GM19193 (cell line): ENCODE data around the gene C1QTNF6.

Source experiments
- POLR2A ChIP-seq: IDR thresholded peaks from 4 replicates; pipeline ENCODE4 v1.6.1; 2011; ENCODE audit not compliant: insufficient read depth, insufficient read length; ENCODE audit errors: extremely low read depth

The C1QTNF6 gene

DNA sequence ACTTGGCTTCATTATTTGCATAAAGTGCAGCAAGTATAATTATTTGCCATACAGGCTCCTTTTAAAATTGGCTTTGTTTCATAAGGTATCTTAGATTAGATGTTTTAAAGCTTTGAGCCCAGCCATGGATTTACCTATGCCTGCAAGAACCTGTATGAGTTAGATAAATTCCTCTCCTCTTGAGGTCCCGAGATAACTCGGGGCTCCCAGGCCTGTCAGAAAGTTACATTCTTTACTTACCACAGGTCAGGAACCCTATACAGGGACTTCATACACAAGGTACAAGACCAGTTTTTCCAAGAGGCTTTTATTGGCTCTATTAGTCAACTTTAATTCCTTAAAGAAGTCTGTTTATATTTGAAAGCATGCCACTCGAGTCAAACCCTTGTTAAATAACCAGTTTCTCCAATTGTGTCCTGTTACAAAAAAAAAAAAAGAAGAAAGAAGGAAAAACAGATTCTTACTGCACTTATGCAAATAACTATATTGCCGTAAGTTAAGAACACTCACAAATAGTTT, 2.3 kb upstream of the C1QTNF6 start:
- no peak for TF ChIP-seq POLR2A

DNA sequence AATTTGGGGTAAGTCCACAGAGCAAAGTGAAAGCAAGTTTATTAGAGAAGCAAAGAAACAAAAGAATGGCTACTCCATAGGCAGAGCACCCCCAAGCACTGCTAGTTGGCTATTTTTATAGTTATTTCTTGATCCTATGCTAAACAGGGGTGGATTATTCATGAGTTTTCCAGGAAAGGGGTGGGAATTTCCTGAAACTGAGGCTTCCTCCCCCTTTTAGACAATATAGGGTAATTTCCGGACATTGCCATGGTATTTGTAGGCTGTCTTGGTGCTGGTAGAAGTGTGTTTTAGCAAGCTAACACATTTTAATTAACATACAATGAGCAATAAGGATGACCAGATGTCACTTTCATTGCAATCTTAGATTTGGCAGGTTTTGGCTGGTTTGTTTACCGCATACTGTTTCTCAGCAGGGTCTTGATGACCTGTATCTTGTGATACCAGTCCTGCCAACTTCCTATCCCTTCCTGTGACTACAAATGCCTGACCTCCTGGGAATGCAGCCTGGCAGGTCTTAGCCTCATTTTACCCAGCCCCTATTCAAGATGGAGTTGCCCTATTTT, 937 bp upstream of the C1QTNF6 start:
- no peak for TF ChIP-seq POLR2A

DNA sequence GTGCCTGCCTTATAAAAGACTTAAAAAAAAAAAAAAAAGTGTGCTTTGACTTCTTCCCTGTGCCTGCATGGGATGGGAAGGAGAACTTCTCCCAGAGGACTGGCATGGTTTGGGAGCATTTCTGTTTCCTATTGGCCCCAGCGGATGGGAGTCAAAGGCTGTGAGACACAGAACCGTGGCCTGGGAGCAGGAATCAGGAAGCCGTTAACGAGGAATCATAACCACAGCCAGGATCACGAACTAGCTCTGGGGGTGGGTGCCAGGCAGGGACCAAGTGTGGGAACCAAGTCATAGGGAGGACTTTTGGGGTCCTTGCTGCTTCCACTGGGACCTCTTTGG, 526 bp downstream of the C1QTNF6 start:
- no peak for TF ChIP-seq POLR2A

DNA sequence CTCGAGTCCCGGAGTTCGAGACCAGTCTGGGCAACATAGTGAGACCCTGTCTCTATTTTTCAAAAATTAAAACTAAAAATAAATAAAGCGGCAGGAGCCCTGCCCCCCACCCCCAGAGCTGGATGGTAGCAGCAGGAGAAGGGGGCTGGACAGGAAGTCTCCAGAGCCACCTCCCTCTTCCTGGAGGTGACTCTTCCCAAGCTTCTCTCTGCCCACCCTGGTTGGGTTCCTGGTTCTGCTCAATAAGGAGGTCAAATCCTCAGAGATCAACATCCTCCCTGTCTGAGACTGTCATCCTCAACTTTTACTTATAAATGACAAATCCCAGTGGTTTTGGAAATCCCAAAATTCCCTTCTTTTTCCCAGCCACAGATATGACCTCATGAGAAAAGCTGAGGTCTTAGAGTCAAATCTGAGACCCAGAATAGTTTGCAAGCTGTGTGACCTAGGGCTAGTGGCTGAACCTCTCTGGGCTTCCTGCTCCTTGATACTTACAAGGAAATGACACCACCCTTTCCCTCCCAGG, 987 bp downstream of the C1QTNF6 start:
- TF ChIP-seq POLR2A = no peak

- TF ChIP-seq POLR2A = no peak
Observed at GRCh38 chr22:37186228-37186996, 1.6 kb downstream of the C1QTNF6 start.

DNA sequence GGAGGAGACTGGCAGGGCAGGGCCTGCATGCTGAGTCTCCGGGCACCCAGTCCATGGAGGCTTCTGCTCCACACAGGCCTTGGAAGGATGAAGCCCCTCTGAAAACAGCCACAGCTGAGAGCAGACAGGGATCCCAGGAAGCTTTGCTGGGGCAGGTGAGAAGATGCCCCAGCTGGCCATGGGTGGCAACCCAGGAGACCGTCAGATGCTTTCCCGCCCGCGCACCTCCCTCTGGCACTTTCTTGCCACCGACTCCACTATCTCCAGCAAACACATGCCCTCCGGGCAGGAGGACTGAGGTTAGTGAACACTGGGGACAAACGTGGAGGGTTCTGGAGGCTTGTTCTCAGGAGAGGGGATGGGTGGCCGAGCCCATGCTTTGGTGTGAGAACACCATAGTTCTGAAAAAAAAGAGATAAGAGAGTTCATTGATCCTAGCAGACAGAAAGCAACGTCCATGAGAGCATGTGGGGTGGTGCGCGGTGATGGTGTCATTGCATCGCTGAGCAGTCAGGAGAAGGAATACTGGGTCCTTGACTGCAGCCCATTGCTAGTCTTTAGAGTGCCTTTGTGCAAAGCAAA, 2.3 kb downstream of the C1QTNF6 start:
- TF ChIP-seq POLR2A = no peak

GRCh38 chr22:37184816-37185541, 3.1 kb downstream of the C1QTNF6 start:
- no peak for TF ChIP-seq POLR2A

DNA sequence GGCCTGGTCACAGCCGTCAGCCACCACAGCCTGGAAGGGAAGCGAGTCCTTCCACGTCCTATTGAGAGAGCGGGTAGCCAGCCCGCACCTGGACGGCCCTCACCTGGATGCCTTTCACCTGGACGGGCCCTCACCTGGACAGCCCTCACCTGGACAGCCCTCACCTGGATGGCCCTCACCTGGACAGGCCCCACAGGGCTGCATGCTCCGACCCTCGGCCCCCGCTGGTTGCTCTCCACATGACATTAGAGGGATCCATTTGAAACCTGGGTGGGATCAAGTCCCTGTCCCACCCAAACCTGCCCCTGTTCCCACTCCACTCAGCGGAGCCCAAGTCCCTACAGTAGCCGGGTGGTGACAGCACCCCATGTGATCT, 3.7 kb downstream of the C1QTNF6 start:
- TF ChIP-seq POLR2A = no peak

DNA sequence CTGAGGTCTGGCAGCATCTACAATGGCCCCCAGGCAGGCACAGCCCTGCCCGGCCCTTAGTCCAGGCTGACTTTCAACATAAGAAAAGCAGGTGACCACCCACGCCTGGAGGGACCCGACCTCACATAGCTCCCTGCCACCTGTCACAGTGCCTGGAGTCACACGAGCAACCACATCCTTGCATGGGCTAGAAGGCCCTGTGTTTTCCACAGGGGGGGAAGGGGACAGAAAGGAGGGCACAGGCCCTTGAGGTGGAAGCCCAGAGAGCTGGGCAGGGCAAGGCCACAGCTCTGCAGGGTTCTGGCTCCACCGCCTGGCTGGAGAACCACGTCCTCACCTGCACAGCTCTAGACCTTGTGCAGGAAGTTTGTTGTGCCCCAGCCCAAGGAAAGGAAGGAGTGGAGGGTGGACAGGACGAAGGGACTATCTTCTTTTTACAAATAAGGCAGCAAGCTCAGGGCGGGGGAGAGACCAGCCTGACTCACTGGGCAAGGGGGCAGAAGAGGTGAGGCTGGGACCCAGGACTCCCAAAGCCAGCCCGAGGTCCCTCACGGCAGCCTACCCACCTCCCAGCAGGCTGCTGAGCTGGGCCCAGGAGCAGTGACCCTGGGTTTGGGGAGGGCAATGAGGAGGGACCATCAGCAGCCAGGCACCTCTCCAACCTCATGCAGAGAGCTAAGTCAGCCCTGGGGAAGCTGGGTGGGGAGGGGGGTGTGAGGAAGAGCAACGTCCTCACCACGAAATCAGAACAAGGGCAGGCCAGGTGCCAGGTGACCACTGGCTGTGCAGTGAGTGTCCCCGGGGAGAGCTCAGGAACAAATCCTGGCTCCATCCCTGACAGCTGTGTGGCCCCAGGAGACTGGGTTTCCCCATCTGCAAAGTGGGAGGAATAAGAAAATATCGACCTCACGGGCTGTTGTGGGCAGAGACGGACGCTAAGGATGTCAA, 4.3 kb downstream of the C1QTNF6 start:
- no peak for TF ChIP-seq POLR2A

DNA sequence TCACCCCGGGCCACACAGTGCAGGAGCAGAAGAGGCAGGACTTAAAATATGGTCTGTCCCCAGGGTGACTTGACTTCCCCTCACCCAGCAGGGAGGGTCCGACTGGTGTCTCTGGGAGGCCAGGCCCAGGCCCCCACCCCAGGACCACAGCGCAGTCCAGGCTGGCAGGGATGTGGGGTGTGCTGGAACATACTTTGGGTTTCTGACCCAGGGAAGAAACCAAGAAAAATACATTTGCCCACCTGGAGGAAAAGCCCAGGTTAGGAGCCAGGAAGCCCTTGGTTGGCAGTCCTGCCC, 5.2 kb downstream of the C1QTNF6 start:
- TF ChIP-seq POLR2A = no peak

GRCh38 chr22:37182101-37182948, 5.7 kb downstream of the C1QTNF6 start:
- TF ChIP-seq POLR2A = no peak

DNA sequence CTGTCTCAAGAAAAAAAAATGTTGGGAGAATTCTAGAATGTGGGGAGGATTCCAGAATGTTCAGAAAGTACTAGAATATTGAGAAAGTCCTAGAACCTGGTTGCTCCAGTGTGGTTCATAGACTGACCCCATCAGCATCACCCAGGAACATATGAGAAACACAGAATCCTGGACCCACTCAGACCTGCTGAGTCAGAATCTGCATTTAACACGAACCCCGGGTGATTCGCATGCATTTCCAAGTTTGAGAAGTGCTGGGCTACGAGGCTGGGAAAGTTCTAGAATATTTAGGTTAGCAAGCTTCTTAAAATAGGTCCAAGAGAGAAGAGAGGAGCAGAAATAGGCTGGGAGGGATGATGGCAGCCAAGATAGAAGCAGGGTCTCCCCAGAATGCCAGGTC, 6.4 kb downstream of the C1QTNF6 start:
- no peak for TF ChIP-seq POLR2A

DNA sequence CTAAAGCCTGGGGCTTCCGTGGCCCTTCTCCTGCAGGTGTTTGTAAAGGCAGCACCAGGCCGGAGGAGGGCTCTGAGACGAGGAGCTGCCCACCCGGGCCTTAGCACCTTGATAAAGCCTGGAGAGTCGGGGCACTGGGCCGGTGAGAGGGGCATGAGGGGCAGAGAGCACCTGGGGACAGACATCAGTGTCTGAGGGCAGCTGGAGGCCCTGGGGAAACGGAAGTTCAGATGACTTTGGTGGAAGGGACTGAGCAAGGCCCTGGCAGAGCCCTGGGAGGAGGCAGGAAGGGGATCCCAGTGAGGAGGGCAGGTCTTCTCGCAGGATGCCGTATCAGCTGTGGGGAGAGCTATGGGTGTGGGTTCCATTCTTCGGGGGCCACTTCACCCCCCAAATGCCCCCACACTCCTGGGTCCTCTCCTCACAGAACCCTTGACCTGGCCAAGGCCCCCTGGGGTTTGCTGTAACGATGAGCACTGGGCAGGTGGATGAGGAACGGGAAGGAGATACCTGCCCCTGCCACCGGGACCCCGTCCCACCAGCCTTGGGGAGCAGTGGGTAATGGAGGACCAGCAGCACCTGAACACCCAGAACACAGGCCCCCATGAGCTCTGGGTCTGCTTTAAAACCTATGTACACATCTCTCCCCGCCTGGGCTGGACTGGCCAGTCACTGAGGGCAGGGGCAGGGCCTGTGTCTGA, 7.4 kb downstream of the C1QTNF6 start:
- no peak for TF ChIP-seq POLR2A
